GM12865 (cell line): ENCODE data around the gene IKZF4.

Experiments
- DNase-seq: peaks from one replicate; pipeline ENCODE4 v3.0.0; 2010; ENCODE audit warnings: low read depth
- H3K4me3 ChIP-seq: 2 replicates; pipeline ENCODE4 v1.5.1; 2011; ENCODE audit warnings: mild to moderate bottlenecking, low read depth, low read length, control low read depth
- TF ChIP-seq, protein P1 (sequence below): IDR thresholded peaks from 2 replicates; pipeline ENCODE4 v1.5.1; 2011; ENCODE audit warnings: low read length, control low read depth, low read depth, inconsistent platforms; ENCODE audit not compliant: insufficient read depth; ENCODE audit errors: missing control alignments

IKZF4 gene

DNA sequence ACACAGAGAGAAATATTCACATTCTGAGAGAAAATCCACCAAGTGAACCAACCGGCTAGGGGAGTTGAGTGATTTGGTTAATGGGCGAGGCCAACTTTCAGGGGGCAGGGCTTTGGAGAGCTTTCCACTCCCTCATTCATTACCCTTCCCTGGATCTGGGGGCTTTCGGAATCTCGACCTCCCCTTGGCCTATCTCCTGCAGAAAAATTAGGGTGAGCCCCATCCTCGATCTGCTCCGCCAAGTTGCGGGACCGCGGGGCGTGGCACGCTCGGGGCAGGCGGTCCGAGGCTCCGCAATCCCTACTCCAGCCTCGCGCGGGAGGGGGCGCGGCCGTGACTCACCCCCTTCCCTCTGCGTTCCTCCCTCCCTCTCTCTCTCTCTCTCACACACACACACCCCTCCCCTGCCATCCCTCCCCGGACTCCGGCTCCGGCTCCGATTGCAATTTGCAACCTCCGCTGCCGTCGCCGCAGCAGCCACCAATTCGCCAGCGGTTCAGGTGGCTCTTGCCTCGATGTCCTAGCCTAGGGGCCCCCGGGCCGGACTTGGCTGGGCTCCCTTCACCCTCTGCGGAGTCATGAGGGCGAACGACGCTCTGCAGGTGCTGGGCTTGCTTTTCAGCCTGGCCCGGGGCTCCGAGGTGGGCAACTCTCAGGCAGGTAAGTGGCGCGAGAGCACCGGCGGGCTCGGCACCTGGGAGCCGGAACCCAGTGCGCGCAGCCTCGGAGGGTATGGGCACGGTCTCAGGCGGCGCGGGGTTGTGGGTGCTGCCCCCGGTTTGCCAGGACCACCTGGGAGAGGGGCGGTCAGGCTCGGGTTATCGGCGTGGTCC is 59.1 kb downstream of the IKZF4 start, which contains the start of gene ERBB3:
ERBB3 (plus strand) TSS at position 443 of the 833 bp plus-strand sequence; CDS start at position 579, 136 bp downstream.
- peak within 1 kb of the TSS; percentile 47 for H3K4me3 ChIP-seq
- TF ChIP-seq, protein P1, sequence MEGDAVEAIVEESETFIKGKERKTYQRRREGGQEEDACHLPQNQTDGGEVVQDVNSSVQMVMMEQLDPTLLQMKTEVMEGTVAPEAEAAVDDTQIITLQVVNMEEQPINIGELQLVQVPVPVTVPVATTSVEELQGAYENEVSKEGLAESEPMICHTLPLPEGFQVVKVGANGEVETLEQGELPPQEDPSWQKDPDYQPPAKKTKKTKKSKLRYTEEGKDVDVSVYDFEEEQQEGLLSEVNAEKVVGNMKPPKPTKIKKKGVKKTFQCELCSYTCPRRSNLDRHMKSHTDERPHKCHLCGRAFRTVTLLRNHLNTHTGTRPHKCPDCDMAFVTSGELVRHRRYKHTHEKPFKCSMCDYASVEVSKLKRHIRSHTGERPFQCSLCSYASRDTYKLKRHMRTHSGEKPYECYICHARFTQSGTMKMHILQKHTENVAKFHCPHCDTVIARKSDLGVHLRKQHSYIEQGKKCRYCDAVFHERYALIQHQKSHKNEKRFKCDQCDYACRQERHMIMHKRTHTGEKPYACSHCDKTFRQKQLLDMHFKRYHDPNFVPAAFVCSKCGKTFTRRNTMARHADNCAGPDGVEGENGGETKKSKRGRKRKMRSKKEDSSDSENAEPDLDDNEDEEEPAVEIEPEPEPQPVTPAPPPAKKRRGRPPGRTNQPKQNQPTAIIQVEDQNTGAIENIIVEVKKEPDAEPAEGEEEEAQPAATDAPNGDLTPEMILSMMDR = no peak
- DNase-seq = peak; percentile 18

DNA sequence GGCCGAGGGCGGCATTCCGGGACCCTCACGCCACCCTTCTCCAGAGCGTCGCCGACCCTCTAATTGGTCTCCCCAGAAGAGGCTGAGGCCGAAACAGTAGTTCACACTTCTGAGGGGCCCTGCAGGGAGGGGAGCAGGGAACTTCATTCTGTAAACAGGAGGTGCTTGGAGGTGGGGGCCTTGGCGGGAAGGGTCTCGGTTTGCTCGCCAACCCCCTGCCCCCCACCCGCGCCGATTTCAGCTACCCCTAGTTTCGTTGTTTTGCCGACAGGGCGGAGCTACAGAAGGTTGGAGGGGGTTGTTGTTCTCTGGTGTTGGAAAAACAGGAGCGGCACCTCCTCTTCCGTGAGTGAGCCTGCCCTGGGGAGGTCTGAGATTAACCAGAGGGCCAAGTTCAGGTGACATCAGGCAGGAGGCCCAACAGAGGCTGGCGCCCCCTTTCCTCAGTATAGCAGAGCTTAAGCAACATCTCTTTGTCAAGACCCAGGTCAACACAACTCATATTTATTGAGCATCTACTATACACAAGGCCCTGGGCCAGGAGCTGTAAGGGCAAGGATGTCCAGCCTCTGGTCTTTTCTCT is 59.8 kb downstream of the IKZF4 start:
- TF ChIP-seq, protein P1 = no peak
- no peak overlapping the region for H3K4me3 ChIP-seq
- no peak for DNase-seq

DNA sequence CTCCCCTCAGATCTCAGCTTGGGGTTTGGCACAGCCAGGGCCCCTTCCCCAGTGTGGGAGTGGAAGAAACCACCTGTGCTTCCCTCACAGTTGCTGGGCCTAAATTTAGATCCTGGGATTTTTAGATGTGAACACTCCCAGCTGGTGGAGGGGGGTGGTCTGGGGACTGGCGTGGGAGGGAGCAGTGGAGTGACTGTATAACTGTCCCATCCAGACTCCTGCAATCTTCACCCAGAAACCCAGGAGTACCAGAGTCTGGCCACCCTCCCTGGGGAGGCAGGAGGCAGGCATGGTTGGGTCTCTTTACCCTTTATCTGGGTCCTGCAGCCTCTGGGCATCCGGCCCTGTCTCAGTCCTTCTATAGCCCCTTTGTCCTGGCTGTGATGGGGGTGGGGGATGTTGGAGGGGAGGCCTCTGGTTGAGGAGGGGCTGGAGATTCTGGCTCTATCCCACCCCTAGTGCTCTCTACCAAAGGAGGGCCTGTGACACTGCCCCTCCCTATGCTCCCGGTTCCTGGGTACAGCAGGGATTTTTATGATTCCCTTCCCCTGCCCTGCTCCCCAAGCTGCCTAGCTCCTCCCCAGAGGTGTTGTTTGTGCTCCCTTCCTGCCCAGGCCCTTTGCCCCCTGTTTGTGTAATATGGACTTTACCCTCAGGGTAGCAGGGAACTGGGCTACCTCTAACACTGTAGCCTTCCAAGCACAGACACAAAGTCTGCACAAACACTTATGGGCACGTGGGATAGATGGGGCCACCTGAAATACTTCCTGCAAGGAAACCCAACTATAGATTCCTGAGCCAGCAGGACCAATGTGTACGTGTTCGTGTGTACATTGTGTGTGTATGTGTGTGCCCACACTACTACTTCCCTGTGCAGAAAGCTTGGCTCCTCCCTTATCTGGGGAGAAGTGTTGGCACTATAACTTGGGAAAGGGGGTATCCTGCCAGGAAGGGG is 60.8 kb downstream of the IKZF4 start:
- DNase-seq = no peak
- TF ChIP-seq, protein P1 = no peak
- no peak overlapping the region for H3K4me3 ChIP-seq

DNA sequence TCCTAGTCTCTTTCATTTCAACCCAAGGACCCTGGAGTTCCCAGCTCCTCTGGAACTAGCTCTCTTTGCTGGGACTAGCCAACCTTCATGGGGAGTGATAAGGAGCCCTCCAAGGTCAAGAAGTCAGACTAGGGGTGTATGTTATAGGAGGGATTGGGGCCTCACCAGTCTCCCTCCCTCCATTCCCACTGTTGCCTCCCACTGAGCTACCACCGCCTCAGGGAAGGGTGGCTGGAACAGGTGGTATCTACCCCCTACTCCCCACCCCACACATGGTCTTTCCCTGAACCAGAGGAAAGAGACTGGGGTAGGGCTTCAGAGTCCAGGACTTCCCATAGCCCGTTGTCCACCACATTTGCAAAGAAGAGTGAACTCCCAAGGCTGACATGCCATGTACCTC is 61.5 kb downstream of the IKZF4 start:
- TF ChIP-seq, protein P1 = no peak
- no peak overlapping the region for H3K4me3 ChIP-seq
- no peak for DNase-seq

DNA sequence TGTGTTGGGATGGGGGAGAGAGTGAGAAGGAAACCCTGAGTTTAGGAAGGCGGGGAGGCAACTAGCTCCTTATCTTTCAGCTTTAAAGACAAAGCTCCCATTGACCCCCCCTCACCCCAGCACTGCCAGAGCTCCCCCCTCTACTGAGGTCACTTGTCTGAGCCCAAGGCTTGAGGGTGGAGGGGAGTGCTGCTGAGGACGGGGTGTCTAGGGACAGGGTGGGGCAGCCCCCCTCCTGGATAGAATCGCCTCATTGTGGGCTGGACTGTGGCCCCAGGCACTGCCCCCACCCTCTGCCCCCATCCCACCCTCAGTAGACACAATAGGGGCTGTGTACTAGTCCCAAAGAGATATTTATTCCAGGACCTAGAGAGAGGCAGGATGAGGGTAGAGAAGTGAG is 62.1 kb downstream of the IKZF4 start:
- no peak overlapping the region for H3K4me3 ChIP-seq
- no peak for DNase-seq
- TF ChIP-seq, protein P1 = no peak

DNA sequence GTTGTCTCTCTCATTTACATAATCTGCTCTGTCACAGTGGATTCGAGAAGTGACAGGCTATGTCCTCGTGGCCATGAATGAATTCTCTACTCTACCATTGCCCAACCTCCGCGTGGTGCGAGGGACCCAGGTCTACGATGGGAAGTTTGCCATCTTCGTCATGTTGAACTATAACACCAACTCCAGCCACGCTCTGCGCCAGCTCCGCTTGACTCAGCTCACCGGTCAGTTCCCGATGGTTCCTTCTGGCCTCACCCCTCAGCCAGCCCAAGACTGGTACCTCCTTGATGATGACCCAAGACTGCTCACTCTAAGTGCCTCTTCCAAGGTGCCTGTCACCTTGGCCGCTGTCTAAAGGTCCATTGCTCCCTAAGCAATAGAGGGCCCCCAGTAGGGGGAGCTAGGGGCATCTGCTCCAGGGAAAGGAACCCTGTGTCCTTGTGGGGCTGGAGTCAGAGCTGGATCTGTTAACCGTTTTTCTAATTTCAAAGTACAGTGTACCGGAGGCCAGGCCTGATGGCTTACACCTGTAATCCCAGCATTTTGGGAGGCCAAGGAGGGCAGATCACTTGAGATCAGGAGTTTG is 64.2 kb downstream of the IKZF4 start:
- TF ChIP-seq, protein P1 = peak; percentile 44
- peak; percentile 32 for DNase-seq
- H3K4me3 ChIP-seq = no peak overlapping the region
